Natural killer cell treated with Interleukin-12 subunit alpha and Interleukin-12 subunit beta and Interleukin-15 and Interleukin-18, amount 100 ng/mL, for 72 hours (primary cell): ENCODE measurements around the gene TMEM123. TPM values are rescaled to one million over a fixed set of nuclear protein-coding genes. Genes with fewer than 3 reads are reported as not detected.

Experiments
- ATAC-seq, 2 donors: fragments of 150-1000 bp; cut with Tn5 transposase in 1 of 2; sonication (Bioruptor Pico), chemical (Tn5 transposase) in 1 of 2; 2 replicates each; pipeline ENCODE4 v1.10.0; 2021
- DNase-seq: peaks from one replicate; pipeline ENCODE4 v3.0.0; 2022; ENCODE audit warnings: low spot score
- H3K27ac Mint-ChIP-seq, 2 donors: 1 replicate in 1 of 2; 2 replicates in 1 of 2; pipeline ENCODE4 v1.8.0; 2022; ENCODE audit warnings: mixed read lengths in 2 of 2, mild to moderate bottlenecking in 1 of 2, moderate library complexity in 1 of 2
- H3K27me3 Mint-ChIP-seq, 2 donors: 1 replicate in 1 of 2; 2 replicates in 1 of 2; pipeline ENCODE4 v1.8.0; 2022; ENCODE audit warnings: mixed read lengths in 2 of 2
- H3K36me3 Mint-ChIP-seq: one replicate; pipeline ENCODE4 v1.8.0; 2022; ENCODE audit warnings: mixed read lengths
- H3K4me1 Mint-ChIP-seq, 2 donors: 1 replicate in 1 of 2; 2 replicates in 1 of 2; pipeline ENCODE4 v1.8.0; 2022; ENCODE audit warnings: low read depth in 2 of 2, mixed read lengths in 2 of 2, mild to moderate bottlenecking in 1 of 2
- H3K4me3 Mint-ChIP-seq: one replicate; pipeline ENCODE4 v1.8.0; 2022; ENCODE audit warnings: mixed read lengths
- H3K9me3 Mint-ChIP-seq: 2 replicates; pipeline ENCODE4 v1.8.0; 2022; ENCODE audit warnings: mixed read lengths
- total RNA-seq, 2 donors: library from RNA; stranded (reverse); gene quantifications; one replicate each; pipeline ENCODE4 v1.2.3, GENCODE V29; 2022

Gene TMEM123
- total RNA-seq, 2 donors from 2014 or later = 64.6 to 81.3 TPM

DNA sequence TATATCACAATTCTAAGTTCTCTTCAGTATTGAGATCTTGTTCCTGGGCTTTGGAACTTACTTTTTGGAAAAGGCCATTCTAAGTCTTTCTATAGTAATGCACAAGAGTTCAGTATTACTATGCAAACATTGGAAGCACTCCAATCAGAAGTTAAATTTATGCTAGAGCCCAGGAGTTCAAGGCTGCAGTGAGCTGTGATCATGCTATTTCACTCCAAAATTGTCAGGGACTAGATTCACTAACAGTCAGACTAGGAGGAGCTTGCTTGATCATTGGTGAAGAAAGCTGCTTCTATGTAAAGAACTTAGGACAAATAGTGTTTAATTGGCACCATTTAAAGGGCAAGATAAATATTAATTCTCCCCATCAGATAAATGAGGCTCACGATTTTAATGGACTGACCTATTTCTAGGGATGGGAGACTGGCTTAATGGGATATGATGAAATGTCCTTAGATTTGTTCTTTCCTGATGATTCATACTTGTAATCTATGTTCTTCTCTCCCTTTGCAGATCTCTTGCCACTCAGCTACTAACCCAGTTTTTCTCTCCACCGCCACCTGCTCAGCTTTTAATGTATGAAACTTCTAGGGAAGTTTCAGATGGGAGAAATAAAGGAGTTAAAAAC lies 32.6 kb upstream of the TMEM123 start:
- H3K4me1 Mint-ChIP-seq = no peaks in the 10 kb centered on the region
- DNase-seq (no peak), ATAC-seq (no peak)
- no peaks in the 10 kb centered on the region for H3K36me3 Mint-ChIP-seq
- no peaks in the 10 kb centered on the region for H3K9me3 Mint-ChIP-seq
- peaks cover 6 to 10% of the 10 kb centered on the region in 2 donors for H3K27me3 Mint-ChIP-seq
- H3K4me3 Mint-ChIP-seq = no peak overlapping the region
- no peak overlapping the region for H3K27ac Mint-ChIP-seq

DNA sequence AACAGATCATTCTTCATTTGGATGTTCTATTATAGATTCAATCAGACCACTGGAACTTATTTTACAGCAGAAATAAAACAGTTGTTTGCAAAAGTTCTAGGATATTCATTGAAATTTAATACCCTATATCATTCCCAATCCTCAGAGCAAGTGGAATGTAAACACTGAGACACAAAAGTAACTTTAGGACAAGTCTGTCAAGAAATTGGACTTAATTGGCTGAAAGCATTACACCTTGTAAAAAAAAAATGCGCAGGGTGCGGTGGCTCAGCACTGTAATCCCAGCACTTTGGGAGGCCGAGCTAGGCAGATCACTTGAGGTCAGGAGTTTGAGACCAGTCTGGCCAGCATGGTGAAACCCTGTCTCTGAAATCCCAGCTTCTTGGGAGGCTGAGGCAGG lies 29.9 kb upstream of the TMEM123 start:
- Mint-ChIP-seq H3K27me3 (peaks cover 3 to 10% of the 10 kb centered on the region in 2 donors), H3K36me3 (no peaks in the 10 kb centered on the region), H3K9me3 (no peaks in the 10 kb centered on the region), H3K4me1 (peaks cover 0 to 3% of the 10 kb centered on the region in 2 donors), H3K27ac (no peak overlapping the region), H3K4me3 (no peak overlapping the region)
- ATAC-seq = no peak
- DNase-seq = no peak

- no peaks in the 10 kb centered on the region for H3K9me3 Mint-ChIP-seq
- H3K4me3 Mint-ChIP-seq = no peak overlapping the region
- H3K27me3 Mint-ChIP-seq = peaks cover 0 to 10% of the 10 kb centered on the region in 2 donors
- H3K27ac Mint-ChIP-seq = no peak overlapping the region
- H3K36me3 Mint-ChIP-seq = no peaks in the 10 kb centered on the region
- ATAC-seq (no peak), DNase-seq (no peak)
- H3K4me1 Mint-ChIP-seq = peaks cover 12 to 14% of the 10 kb centered on the region in 2 donors
Measured at GRCh38 chr11:102479733-102480132, 27.2 kb upstream of the TMEM123 start.

DNA sequence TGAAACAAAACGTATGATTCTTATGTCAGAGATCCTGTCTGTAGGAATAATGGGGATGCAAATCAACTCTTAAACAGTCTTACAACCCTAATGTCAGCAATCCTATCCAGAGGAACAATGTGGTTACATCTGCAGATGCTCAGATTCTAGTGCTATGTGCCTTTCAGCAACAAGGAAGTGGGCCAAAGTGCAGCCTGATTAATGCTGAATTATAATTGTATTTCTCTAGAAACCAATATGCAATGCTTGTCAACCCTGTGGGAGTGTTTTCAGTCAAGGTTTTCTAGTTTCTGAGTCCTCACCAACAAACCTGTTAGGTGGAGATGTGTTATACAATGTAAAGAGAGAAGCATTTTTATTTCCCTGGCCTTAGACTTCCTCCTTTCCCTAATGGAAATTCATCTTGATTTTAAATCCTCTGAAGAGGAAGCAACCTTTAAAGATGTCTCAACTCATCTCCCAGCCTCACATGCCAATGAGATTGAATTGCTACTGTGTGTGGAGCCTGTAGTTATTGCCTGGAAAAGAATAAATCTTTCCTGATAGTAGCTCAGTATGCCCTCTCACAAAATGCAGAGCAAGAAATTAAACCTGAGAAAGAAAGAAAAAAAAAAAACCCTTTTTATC lies 26.2 kb upstream of the TMEM123 start:
- no peak overlapping the region for H3K27ac Mint-ChIP-seq
- peaks cover 0 to 8% of the 10 kb centered on the region in 2 donors for H3K27me3 Mint-ChIP-seq
- no peak for DNase-seq
- H3K4me1 Mint-ChIP-seq = peaks cover 12 to 14% of the 10 kb centered on the region in 2 donors
- no peaks in the 10 kb centered on the region for H3K9me3 Mint-ChIP-seq
- H3K36me3 Mint-ChIP-seq = no peaks in the 10 kb centered on the region
- H3K4me3 Mint-ChIP-seq = no peak overlapping the region
- no peak for ATAC-seq

GRCh38 chr11:102476812-102477211 lies 24.2 kb upstream of the TMEM123 start:
- peaks cover 12 to 14% of the 10 kb centered on the region in 2 donors for H3K4me1 Mint-ChIP-seq
- ATAC-seq (peak; percentile 85 to 86), DNase-seq (no peak)
- H3K27ac Mint-ChIP-seq = peak overlapping the region; percentile 67 to 90
- H3K27me3 Mint-ChIP-seq = no peaks in the 10 kb centered on the region
- no peaks in the 10 kb centered on the region for H3K9me3 Mint-ChIP-seq
- H3K36me3 Mint-ChIP-seq = no peaks in the 10 kb centered on the region
- peak overlapping the region; percentile 25 for H3K4me3 Mint-ChIP-seq

GRCh38 chr11:102476069-102476468 lies 23.5 kb upstream of the TMEM123 start:
- DNase-seq (no peak), ATAC-seq (no peak)
- no peaks in the 10 kb centered on the region for H3K27me3 Mint-ChIP-seq
- H3K27ac Mint-ChIP-seq = peak overlapping the region; percentile 67 to 90
- peaks cover 12 to 14% of the 10 kb centered on the region in 2 donors for H3K4me1 Mint-ChIP-seq
- no peaks in the 10 kb centered on the region for H3K36me3 Mint-ChIP-seq
- no peaks in the 10 kb centered on the region for H3K9me3 Mint-ChIP-seq
- H3K4me3 Mint-ChIP-seq = peak overlapping the region; percentile 25

- Mint-ChIP-seq H3K27me3 (no peaks in the 10 kb centered on the region), H3K4me3 (no peak overlapping the region), H3K9me3 (no peaks in the 10 kb centered on the region), H3K4me1 (peaks cover 14 to 18% of the 10 kb centered on the region in 2 donors), H3K36me3 (no peaks in the 10 kb centered on the region), H3K27ac (no peak overlapping the region)
- ATAC-seq (no peak), DNase-seq (no peak)
Measured at GRCh38 chr11:102473543-102473942, 21.0 kb upstream of the TMEM123 start.

- Mint-ChIP-seq H3K4me3 (no peak overlapping the region), H3K27me3 (peaks cover 0 to 7% of the 10 kb centered on the region in 2 donors), H3K36me3 (no peaks in the 10 kb centered on the region)
Measured at GRCh38 chr11:102472127-102472526, 19.6 kb upstream of the TMEM123 start.

DNA sequence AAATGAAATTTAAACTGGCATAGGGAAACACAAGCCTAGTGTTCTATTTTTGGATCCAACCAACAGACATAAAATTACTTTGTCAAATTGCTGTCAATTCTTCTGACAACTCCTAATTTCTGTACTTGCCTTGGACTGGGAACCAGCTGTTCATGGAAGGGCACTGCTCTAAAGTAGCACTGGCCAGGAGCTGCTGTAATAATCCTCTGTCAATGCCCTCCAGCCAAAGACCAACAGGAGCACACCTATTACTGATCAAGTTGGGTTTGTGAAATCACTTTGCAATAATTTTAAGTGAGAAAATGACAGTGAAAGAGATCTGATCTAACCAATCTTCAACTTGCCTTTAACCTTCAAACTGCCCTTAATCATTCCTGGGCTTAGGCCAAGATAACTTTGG lies 18.9 kb upstream of the TMEM123 start:
- Mint-ChIP-seq H3K27me3 (peaks cover 0 to 7% of the 10 kb centered on the region in 2 donors), H3K27ac (no peak overlapping the region), H3K4me3 (no peak overlapping the region), H3K36me3 (no peaks in the 10 kb centered on the region), H3K4me1 (peaks cover 4 to 18% of the 10 kb centered on the region in 2 donors), H3K9me3 (no peaks in the 10 kb centered on the region)
- ATAC-seq (no peak), DNase-seq (no peak)

More at GRCh38 chr11:102472127-102472526, 19.6 kb upstream of the TMEM123 start:
- ATAC-seq = no peak
- Mint-ChIP-seq H3K4me1 (peaks cover 11 to 25% of the 10 kb centered on the region in 2 donors), H3K9me3 (no peaks in the 10 kb centered on the region), H3K27ac (peak overlapping the region in 1 of 2 donors; percentile 9)
- DNase-seq = no peak

- no peaks in the 10 kb centered on the region for H3K9me3 Mint-ChIP-seq
- H3K4me1 Mint-ChIP-seq = peaks cover 0 to 24% of the 10 kb centered on the region in 2 donors
- DNase-seq = no peak
- no peak for ATAC-seq
- no peaks in the 10 kb centered on the region for H3K36me3 Mint-ChIP-seq
- no peak overlapping the region for H3K27ac Mint-ChIP-seq
- H3K27me3 Mint-ChIP-seq = peaks cover 0 to 7% of the 10 kb centered on the region in 2 donors
- H3K4me3 Mint-ChIP-seq = no peak overlapping the region
Measured at GRCh38 chr11:102470251-102470650, 17.7 kb upstream of the TMEM123 start.

DNA sequence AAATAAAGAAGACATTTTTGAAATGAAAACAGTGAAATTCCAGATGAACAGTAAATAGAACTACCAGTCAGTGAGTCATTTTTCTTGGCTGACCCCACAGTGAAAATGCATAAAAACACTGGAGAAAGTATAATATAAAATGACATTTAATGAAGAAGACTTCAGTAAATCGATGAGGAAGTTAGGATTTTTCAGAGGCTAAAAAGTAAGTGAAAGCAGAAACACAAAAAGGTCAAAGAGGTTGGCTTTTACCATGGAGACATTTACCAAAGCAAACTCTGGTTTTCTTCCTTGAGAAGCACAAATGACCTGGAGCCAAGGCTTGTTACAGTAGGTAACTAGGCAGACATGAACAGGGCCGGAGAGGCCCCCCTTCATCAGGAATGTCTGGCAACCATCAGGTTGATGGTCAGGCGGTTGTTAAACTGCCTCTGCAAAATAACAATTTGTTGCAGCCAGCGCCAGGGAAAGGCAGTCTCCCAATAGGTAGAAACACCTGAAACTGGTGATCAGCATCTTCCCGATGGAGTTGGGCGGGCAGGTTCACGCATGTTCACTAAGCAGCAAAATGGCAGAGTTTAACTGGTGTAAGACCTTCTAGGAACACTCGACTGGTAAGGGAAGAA lies 16.7 kb upstream of the TMEM123 start:
- Mint-ChIP-seq H3K27me3 (peaks cover 0 to 7% of the 10 kb centered on the region in 2 donors), H3K9me3 (no peaks in the 10 kb centered on the region), H3K4me1 (peaks cover 0 to 25% of the 10 kb centered on the region in 2 donors), H3K4me3 (no peak overlapping the region), H3K27ac (no peak overlapping the region), H3K36me3 (no peaks in the 10 kb centered on the region)
- no peak for DNase-seq
- ATAC-seq = no peak

DNA sequence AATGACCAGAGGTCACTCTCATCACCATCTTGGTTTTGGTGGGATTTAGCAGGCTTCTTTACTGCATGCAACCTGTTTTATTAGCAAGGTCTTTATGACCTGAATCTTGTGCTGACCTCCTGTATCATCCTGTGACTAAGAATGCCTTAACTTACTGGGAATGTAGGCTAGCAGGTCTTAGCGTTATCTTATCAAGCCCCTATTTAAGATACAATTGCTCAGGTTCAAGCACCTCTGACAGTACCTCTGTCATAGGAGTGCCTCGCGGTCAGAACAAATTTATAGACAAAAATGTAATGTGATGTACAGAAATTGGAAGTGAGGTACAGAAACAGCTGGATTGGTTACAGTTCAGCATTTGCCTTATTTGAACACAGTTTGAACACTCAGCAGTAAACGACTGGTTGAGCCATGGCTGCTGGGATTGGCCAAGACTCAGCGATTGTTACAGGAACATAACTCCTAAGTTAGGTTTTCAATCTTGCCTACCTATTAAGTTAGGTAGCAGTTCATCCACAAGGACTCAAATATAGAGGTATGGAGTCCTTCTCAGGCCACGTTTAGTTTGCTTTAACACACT lies 16.1 kb upstream of the TMEM123 start:
- H3K4me3 Mint-ChIP-seq = no peak overlapping the region
- ATAC-seq (no peak), DNase-seq (no peak)
- H3K27ac Mint-ChIP-seq = no peak overlapping the region
- H3K36me3 Mint-ChIP-seq = no peaks in the 10 kb centered on the region
- H3K9me3 Mint-ChIP-seq = no peaks in the 10 kb centered on the region
- H3K4me1 Mint-ChIP-seq = peaks cover 0 to 25% of the 10 kb centered on the region in 2 donors
- peaks cover 0 to 7% of the 10 kb centered on the region in 2 donors for H3K27me3 Mint-ChIP-seq

- H3K27me3 Mint-ChIP-seq = peaks cover 0 to 7% of the 10 kb centered on the region in 2 donors
- no peaks in the 10 kb centered on the region for H3K9me3 Mint-ChIP-seq
- H3K27ac Mint-ChIP-seq = no peak overlapping the region
- H3K4me3 Mint-ChIP-seq = no peak overlapping the region
- ATAC-seq = no peak
- no peak for DNase-seq
- H3K36me3 Mint-ChIP-seq = no peaks in the 10 kb centered on the region
- peaks cover 0 to 25% of the 10 kb centered on the region in 2 donors for H3K4me1 Mint-ChIP-seq
Measured at GRCh38 chr11:102467853-102468580, 15.5 kb upstream of the TMEM123 start.
